ENCODE measurements around the gene CDH2. TPM values are rescaled to one million over a fixed set of nuclear protein-coding genes. Genes with fewer than 3 reads are reported as not detected.

Gene CDH2
- total RNA-seq, 1 donor from 2014 or later, result 1.8 TPM

GRCh38 chr18:28158083-28158581, 18.8 kb downstream of the CDH2 start:
- Histone ChIP-seq H3K27me3 (no peaks in the 10 kb centered on the region), H3K4me3 (no peak overlapping the region), H3K27ac (no peak overlapping the region), H3K4me1 (no peaks in the 10 kb centered on the region), H3K9me3 (no peaks in the 10 kb centered on the region), H3K36me3 (no peaks in the 10 kb centered on the region)
- ATAC-seq (no peak), DNase-seq (no peak)
- no peak for TF ChIP-seq CTCF (IDR thresholded peaks at IDR 0.05)
- intact Hi-C loops (cut with DNase I), result no loop called here

GRCh38 chr18:28153485-28154065, 23.4 kb downstream of the CDH2 start:
- Histone ChIP-seq H3K4me3 (no peak overlapping the region), H3K4me1 (no peaks in the 10 kb centered on the region), H3K27ac (no peak overlapping the region), H3K36me3 (no peaks in the 10 kb centered on the region), H3K9me3 (no peaks in the 10 kb centered on the region), H3K27me3 (no peaks in the 10 kb centered on the region)
- TF ChIP-seq CTCF (IDR thresholded peaks at IDR 0.05), result no peak
- no peak for DNase-seq
- no peak for ATAC-seq
- intact Hi-C loops (cut with DNase I), result no loop called here

DNA sequence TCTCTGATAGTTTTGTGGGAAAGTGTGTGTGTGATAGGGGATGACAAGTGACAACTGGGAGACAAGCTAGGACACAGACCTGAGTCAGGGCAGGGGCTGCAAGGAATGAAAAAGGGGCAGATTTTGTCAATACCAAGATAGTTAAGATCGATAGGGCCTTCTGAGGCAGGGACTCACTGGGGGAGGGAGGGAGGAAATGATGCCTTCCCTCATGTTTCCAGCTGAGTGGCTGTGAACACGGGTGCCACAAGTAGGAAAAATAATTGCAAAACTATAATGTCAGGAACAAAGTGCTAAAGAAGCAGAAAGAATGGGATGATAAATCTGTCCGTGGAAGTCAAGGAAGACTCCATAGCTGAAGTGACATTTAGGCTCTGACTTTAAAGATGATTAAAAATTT, 24.2 kb downstream of the CDH2 start:
- Histone ChIP-seq H3K9me3 (no peaks in the 10 kb centered on the region), H3K27me3 (no peaks in the 10 kb centered on the region), H3K27ac (no peak overlapping the region), H3K36me3 (no peaks in the 10 kb centered on the region), H3K4me3 (no peak overlapping the region), H3K4me1 (no peaks in the 10 kb centered on the region)
- TF ChIP-seq CTCF (IDR thresholded peaks at IDR 0.05), result no peak
- intact Hi-C loops (cut with DNase I), result no loop called here
- DNase-seq, result no peak
- ATAC-seq, result no peak

DNA sequence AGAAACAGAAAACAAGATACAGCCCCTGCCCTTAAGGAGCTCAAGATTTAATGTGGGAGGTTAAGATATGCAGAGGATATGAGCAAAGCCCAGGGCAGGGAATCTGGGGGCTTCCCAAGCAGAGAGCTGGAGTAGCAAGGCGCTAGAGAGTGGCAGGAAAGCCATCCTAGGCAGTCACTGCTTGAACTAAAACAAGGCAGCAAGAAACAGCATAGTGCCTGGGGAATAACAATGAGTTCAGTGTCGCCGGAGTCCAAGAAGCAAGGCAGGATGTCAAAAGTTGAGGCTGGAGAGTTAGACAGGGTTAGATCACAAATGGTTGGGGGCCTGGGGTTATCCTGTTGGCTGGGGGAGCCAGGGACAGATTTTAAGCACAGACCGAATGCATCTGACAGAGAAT, 24.6 kb downstream of the CDH2 start:
- no peak for TF ChIP-seq CTCF (IDR thresholded peaks at IDR 0.05)
- Histone ChIP-seq H3K27me3 (no peaks in the 10 kb centered on the region), H3K9me3 (no peaks in the 10 kb centered on the region), H3K4me1 (no peaks in the 10 kb centered on the region), H3K27ac (no peak overlapping the region), H3K36me3 (no peaks in the 10 kb centered on the region), H3K4me3 (no peak overlapping the region)
- DNase-seq, result no peak
- intact Hi-C loops (cut with DNase I), result no loop called here
- no peak for ATAC-seq

DNA sequence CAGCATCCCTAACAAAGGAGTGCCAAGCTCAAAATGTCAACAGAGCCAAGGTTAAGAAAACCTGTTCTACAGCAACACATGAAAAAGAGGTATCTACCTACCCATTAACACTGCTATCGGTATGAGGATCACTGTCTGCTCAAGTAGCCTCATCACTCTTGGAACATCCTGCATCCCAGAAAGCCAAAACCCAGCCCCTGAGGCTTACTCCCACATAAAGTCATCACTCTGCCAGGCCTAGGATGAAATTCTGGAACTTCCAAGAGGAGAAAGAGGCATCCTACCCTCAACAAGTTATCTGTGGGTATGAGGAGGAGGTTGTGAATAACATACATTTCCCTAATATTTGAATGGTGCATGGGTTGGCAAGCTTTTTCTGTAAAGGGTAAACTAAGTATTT, 25.5 kb downstream of the CDH2 start:
- intact Hi-C loops (cut with DNase I), result no loop called here
- TF ChIP-seq CTCF (IDR thresholded peaks at IDR 0.05), result no peak
- H3K36me3 ChIP-seq, result no peaks in the 10 kb centered on the region
- no peak overlapping the region for H3K27ac ChIP-seq
- H3K27me3 ChIP-seq, result no peaks in the 10 kb centered on the region
- H3K4me1 ChIP-seq, result no peaks in the 10 kb centered on the region
- DNase-seq (no peak), ATAC-seq (no peak)
- no peaks in the 10 kb centered on the region for H3K9me3 ChIP-seq
- no peak overlapping the region for H3K4me3 ChIP-seq

DNA sequence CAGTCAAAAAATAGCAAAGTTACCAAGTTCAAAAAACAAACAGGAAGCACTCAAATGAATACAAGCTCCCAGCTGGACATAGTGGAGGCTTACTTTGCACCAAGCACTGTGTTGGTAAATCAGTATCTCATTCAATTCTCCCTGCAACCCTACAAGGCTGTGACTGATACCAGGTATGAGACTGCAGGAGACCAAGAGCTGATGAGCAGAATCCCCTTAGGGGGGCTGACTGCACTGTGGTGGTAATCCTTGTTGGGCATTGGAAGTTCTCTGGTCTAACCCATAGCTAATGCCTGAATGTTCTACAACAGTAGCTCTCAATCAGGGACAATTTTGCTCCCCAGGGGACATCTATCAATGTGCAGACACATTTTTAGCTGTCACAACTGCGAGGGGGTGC, 26.0 kb downstream of the CDH2 start:
- Histone ChIP-seq H3K36me3 (no peaks in the 10 kb centered on the region), H3K4me3 (no peak overlapping the region), H3K27me3 (no peaks in the 10 kb centered on the region), H3K9me3 (no peaks in the 10 kb centered on the region), H3K4me1 (no peaks in the 10 kb centered on the region), H3K27ac (no peak overlapping the region)
- no peak for TF ChIP-seq CTCF (IDR thresholded peaks at IDR 0.05)
- no peak for DNase-seq
- intact Hi-C loops (cut with DNase I), result no loop called here
- ATAC-seq, result no peak

Data from upper lobe of right lung (tissue), 1 donor.